Kidney capillary endothelial cell (primary cell): ENCODE measurements around the gene CNNM2.

Experiments
- DNase-seq: peaks from one replicate; pipeline ENCODE4 v3.0.0-alpha.2; 2018; ENCODE audit warnings: low spot score

Gene CNNM2

DNA sequence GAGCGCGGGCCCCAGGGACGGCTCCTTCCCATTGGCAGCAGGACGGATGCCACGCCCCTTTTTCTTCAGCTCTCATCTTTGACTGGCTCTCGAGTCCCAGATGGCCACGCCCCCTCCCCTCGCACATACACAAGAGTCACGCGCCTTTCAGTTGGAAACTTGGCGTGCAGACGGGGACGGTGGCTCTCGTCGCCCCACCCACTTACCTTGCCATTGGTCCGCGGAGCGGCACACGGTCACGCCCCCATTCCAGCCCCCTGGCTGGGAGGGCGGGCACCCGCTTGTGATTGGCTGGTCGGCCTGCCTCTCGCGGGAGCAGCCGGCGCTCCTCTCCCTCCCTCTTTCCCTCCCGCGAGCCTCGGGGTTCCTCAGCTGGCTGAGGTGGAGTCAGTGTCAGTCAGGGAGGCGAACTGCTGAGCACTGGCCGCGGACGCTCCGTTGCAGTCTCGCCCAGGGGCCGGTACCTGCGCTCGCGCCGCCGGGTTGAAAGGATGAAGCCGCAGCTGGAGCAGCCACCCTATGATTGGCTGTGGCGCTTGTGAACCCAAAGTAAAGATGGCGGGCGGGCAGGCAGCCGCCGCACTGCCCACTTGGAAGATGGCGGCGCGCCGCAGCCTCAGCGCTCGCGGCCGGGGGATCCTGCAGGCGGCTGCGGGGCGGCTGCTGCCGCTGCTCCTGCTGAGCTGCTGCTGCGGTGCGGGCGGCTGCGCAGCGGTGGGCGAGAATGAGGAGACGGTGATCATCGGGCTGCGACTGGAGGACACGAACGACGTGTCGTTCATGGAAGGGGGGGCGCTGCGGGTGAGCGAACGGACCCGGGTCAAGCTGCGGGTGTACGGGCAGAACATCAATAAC lies at the start of gene CNNM2:
TSS of gene CNNM2 (plus strand) at position 333 of the 855 bp plus-strand sequence. CDS start at position 520, 187 bp downstream.
- peak; percentile 100 for DNase-seq

DNA sequence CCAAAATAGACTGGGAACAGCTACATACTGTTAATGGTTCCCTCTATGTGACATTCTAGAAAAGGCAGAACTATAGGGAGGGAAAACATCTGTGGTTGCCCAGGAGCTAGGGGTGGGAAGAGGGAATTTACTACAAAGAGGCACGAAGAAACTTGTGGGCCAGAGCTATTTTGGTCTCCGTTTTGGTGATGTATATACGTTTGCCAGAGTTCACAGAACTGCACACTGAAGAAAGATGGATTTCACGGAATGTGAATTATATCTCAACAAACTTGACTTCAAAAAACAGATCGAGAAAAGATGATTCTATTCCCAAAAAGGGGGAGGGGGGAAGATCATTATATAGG lies 49.2 kb upstream of the CNNM2 start:
- no peak for DNase-seq

DNA sequence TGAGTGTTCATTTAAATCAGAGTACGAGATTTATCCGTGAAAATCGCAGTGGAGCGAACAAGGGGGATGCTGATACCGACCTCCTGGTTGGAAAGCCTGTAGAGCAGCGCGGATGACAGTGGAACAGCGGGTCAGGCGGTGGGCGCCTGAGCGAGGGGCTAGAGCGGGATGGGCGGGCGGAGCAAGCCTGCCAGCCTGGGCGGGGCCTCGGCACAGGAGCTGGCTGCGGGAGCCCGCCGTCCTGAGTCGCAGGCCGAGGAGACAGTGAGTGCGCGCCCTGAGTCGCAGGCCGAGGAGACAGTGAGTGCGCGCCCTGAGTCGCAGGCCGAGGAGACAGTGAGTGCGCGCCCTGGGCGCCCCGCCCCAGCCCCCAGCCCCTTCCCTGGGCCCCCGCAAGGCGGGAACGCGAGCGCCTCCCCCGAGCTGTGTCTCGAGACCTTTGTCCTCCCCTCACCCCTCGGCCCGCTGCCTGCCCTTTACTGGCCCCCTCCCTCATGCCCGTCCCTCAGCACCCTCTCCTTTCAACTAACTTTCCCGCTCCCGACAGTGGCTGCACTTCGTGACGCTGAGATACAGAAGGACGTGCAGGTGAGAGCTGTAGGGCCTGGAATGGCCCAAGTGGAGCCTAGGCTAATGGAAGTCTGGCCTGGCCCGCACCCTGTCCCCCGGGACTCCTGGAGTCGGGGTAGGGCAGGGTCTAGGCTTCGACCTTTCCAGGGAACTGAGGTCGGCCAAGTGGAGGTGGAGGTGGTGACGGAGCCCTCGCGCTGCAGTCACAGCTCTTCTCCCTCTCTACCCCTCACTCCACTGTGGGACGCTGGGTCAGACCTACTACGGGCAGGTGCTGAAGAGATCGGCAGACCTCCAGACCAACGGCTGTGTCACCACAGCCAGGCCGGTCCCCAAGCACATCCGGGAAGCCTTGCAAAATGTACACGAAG lies 48.6 kb upstream of the CNNM2 start, which contains the start of gene AS3MT:
TSS of gene AS3MT (plus strand) at position 213 of the 941 bp plus-strand sequence. CDS start at position 336, 123 bp downstream.
- DNase-seq = no peak

DNA sequence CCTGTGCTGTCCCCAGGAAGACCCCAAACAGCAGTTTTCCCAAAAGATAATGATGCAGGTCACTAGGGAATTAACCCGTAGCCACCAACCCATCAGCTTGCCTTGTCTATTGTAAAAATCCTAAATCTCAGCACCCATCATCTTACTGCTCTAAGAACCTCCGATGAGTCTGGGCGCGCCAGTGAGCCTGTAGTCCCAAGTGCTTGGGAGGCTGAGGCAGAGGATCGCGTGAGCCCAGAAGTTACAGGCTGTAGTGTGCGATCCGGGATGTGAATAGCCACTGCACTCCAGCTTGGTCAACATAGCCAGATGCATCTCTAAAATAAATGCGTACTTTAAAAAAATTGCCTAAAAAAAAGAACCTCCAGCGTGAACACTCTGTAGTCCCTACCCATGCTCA lies 47.9 kb upstream of the CNNM2 start:
- DNase-seq = no peak

DNA sequence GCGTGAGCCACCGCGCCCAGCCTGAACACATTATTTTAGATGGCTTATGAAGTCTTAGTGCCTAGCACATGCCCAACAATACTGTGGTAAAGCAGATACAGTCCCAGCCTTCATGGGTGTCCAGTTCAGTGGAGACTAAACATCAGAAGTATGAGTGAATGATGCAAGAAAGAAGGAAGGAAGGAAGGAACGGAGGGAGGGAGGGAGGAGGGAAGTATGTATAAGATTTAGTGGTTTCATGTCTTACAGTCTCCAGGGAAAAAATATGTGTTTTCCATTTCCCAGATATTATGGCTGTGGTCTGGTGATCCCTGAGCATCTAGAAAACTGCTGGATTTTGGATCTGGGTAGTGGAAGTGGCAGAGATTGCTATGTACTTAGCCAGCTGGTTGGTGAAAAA lies 45.9 kb upstream of the CNNM2 start:
- no peak for DNase-seq

DNA sequence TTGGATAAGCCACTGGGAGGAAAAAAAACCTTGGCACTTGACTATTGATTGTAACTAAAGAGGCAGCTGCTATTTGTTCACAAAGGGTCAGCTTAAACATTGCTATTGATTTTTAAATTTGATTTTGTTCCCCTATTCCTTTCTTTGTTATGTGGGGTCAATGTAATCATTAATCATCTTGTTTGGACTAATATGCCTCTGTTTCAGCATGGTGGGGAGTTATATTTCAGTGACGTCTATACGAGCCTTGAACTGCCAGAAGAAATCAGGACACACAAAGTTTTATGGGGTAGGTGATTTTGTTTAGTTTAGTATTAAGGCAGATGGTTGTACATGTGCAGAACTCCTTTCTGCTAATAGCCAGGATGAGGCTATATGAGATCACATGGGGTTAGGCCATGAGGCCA lies 41.3 kb upstream of the CNNM2 start:
- no peak for DNase-seq

DNA sequence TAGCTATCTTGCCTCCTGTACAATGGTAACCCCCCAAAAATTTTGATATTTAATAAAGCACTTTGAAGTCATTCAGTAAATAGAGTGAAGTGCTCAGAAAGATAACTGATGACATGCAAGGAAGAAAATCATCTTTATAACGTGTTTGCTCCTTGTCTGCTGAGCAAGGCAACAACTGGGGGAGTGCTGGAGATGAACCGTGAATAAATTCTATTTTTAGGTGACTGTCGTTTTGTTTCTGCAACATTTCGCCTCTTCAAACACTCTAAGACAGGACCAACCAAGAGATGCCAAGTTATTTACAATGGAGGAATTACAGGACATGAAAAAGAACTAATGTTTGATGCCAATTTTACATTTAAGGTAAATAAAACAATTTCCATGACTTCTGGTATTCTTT lies 39.5 kb upstream of the CNNM2 start:
- DNase-seq = no peak

DNA sequence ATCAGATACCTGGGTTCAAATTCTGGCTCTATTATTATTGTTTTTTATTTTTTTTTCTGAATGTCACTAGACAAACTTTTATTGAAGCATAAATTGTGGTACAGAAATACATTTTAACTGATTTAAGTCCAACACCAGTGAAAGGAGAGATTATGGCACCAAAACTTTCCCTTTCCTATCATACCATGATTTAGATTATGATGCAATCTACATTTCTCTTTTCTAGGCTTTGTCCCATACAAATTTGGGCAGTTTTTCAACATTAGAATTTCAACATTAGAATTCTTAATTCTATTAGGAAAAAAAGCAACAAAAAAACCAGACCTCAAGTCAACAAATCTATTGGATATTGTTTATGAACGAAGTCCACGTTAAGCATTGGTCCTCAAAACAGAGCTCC lies 37.8 kb upstream of the CNNM2 start:
- no peak for DNase-seq

DNA sequence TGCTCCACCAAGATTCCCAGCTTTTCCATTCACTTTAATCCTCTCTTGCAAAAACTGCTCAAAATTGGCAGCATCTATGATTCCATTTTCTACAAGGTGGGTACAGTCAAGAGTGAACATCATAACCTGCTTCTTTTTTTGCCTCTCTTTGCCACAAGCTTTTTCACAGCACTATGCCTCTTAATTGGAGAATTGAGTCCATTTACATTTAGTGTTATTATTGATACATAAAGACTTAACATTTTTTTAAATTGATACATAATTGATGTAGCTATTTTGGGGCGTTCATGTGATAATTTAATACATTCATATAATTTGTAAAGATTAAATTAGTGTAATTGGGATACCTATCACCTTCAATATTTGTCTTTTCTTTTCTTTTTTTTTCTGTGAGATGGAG lies 30.0 kb upstream of the CNNM2 start:
- DNase-seq = no peak

DNA sequence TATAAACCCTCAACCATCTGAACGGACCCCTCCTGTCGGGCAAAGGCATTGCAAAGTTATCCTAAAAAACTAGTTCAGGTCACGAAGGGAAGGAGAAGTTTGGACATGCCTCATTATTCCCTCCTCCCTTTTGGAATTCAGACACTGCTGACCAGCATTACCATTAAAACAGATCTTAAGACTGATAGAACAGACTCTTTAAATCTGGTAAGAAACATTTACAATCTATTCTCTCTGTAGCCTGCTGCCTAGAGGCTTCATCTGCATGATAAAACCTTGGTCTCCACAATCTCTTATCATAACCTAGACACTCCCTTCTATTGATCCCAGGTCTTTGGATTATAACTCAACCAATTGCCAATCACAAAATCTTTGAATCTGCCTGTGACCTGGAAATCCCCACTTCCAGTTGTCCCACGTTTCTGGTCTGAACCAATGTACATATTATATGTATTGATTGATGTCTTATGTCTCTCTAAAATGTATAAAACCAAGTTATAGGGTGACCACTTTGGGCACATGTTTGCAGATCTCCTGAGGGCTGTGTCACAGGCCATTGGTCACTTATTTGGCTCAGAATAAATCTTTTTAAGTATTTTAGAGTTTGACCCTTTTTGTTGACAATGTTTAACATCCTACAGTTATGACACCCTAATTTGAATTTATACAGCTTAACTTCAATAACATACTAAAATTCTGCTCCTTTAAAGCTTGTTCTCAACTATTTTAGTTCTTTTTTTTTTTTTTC lies 23.5 kb upstream of the CNNM2 start:
- no peak for DNase-seq

DNA sequence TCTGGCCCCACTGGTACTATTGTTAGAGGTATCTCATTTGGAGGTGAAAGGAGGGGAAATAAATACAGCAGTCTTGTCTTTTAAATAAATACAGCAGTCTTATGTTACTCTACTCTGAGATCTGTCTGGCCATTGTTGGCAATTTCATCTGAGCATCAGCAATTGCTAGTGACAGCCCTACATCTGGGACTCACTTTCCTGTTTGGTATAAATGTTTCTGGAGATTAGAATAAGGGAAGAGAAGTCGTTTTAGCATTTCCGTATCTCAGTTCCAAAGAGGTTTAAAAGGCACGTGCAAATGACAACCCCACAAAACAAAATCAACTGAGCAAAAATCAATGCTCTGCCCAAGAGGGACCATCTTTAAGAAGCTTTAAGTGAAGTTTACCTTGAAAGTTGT lies 18.1 kb upstream of the CNNM2 start:
- no peak for DNase-seq

DNA sequence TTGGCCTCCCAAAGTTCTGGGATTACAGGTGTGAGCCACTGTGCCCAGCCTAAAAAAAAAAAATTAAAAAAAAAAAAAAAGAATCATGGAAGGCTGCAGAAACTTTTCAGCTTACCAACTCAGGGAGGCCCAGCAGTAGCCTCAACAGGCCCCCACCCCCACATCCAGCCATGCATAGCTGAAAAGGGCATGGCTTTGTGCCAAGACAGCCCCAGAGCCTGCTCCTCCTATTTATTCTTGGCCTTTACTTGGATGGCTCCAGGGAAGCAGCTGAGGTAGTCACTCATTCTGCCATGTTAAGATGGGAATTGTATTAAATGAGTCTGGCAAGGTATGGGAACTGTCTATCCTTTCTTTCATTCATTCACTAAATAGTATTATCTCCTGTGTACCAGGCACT lies 13.7 kb upstream of the CNNM2 start:
- DNase-seq = no peak

DNA sequence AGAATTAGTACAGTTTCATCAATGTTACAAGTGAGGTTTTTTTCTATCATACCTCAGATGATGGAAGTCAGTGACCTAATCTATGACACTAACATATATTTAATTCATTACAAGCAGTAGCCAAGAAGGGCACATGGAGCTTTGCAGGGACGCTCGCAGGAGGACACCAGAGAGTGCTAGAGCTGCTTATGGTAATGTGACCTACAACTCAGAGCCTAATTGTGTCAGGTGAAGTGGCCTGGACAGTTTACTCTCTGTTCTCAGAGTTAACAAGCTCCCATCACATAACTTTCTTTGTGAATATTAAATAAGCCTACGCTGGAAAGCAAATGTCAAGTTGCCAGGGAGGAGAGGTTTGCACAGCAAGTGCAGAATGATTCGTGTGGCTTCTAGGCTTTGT lies 11.6 kb upstream of the CNNM2 start:
- no peak for DNase-seq

DNA sequence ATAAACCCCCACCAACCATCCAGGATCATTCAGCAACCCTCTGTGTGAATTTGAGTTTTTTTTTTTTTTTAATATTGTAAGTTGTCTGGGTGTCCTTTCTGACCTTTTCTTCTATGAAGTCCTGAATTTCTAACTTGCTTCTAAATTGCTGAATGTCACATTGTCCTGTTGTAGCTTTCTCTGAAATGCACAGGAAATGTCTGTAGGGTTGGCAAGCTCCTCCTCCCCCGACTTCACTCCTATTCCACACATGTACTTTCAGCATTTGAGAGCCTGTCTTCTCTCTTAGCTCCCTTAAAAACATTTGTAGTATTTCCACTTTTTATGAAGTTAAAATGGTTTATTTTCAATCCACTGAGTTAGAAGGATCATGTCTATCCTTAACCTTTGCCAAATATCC lies 3.3 kb upstream of the CNNM2 start:
- DNase-seq = no peak

DNA sequence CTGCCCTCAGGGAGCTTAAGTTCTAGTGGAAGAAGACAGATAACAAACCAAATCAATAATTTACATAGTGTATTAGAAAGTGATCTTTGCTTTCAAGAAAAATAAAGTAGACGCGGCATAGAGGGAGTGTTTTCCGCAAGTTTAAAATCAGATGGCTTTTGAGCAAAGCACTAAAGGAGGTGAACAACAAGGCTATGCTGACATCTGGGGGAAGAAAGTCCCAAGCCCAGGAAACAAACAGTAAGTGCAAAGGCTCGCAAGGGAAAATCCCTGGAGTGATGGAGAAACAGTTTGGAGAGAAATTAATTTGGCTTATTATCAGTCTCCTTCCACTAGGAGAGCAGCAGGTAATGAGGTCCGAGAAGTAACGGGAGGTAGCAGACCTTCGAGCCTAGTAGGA lies 1.9 kb upstream of the CNNM2 start:
- DNase-seq = no peak

DNA sequence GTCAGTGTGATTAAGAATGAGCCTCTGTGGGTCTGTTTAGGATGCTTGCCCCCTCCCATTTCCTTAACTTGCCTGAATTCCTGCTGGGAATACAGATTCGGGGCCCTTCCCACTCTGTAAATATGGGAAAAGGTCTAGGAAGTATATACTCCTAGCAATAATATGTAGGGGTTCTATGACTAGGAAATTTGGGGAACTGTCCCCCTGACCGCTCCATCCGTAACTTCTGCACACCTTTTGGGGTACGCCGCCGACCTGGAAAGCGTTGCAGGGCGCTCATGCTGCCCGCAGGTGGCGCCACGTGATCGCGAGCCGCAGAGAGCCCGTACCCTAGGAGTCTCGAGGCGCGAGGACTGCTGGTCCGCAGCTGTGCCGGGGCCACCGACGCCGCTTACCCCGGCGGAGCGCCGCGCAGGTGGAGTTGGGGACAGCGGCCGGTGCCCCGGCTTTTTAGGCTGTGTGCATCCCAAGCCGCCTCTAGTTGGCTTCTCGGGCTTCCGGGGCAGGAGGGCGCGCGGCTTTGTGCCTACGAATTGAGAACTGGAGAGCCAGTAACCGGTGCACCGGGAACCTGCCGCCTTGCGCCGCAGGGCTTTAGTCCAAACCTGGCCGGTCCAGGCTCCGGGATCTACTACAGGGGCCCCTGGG lies 656 bp upstream of the CNNM2 start:
- DNase-seq = peak; percentile 43

DNA sequence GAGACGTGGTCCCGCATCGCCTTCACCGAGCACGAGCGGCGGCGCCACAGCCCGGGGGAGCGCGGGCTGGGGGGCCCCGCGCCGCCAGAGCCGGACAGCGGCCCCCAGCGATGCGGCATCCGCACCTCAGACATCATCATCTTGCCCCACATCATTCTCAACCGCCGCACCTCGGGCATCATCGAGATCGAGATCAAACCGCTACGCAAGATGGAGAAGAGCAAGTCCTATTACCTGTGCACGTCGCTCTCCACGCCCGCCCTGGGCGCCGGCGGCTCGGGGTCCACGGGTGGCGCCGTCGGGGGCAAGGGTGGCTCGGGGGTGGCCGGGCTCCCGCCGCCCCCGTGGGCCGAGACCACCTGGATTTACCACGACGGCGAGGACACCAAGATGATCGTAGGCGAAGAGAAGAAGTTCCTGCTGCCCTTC lies 737 bp downstream of the CNNM2 start:
- DNase-seq = no peak

DNA sequence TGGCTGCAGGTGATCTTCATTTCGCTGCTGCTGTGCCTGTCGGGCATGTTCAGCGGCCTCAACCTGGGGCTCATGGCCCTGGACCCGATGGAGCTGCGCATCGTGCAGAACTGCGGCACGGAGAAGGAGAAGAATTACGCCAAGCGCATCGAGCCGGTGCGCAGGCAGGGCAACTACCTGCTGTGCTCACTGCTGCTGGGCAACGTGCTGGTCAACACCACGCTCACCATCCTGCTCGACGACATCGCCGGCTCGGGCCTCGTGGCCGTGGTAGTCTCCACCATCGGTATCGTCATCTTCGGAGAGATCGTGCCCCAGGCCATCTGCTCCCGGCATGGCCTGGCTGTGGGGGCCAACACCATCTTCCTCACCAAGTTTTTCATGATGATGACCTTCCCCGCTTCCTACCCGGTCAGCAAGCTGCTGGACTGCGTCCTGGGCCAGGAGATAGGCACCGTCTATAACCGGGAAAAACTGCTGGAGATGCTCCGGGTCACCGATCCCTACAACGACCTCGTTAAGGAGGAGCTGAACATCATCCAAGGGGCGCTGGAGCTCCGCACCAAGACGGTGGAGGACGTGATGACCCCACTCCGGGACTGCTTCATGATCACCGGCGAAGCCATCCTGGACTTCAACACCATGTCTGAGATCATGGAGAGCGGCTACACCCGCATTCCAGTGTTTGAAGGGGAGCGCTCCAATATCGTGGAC lies 1.3 kb downstream of the CNNM2 start:
- no peak for DNase-seq

DNA sequence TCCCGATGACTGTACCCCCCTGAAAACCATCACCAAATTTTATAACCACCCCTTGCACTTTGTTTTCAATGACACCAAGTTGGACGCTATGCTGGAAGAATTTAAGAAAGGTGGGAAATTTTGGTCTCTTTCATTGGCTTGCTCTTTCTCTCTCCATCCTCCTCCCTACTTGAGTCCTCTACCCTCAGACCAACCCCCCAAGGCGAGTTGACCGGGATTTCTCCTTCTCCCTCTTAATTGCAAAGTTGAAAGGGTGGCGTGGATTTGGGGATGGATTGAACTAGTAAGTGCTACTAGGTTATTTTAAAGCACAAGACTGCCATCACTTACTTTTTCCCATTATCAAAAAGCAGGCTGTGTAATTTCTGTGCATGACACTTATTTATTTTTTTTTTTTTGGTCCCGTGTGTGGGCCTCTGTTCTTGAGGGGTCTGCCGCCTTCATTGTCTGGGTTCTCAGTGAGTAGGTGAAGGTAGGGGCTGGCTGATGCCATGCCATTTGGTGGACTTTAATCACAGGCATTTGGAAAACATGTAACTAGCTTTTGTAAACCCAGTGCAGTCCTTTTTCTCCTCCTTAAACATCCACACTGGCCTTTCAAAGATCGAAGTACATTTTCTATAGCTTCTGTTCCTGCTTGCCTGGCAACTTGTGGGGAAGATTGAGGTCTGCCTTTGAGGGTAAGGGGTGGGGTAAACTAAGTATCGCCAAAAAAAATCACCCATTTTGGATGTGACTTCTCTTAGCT lies 2.1 kb downstream of the CNNM2 start:
- no peak for DNase-seq

DNA sequence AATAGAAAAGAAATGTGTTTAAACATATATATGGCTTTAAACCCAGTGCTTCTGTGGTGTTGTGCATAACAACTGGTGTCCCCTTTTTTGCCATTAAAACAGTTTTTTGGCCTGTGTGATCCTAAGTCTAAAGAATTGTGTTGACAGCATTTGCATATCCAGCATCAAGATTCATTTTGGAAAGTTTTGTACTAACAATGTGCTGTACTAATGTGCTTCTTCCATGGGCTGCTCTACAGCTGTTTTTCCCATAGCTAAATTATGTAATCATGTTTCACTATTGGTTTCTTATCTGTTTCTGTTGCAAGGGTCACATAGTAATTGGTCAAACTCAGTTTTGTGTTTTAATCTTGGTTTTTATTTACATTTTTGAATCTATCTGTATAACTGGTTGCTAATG lies 5.5 kb downstream of the CNNM2 start:
- no peak for DNase-seq
